NCI-H524 treated with DMSO at 0.1 percent for 48 hours (cell line): ENCODE measurements around the gene IGSF6.
"Not testable (repeated sequence)": the region's sequence is repeated elsewhere in the genome, so short reads cannot be mapped to it uniquely, and the experiment has no call there.

Experiments used
- DNase-seq: peaks from one replicate; lab custom pipeline; 2025; lab: John Stamatoyannopoulos, UW

IGSF6 gene

GRCh38 chr16:21653571-21653970 is 1.2 kb upstream of the IGSF6 start:
- DNase-seq = no peak

GRCh38 chr16:21651515-21651914 is 893 bp downstream of the IGSF6 start:
- no peak for DNase-seq

GRCh38 chr16:21650521-21650920 is 1.9 kb downstream of the IGSF6 start:
- no peak for DNase-seq

- DNase-seq = not testable (repeated sequence)
These were observed 2.5 kb downstream of the IGSF6 start for GRCh38 chr16:21649826-21650406.

GRCh38 chr16:21647562-21648164 is 4.7 kb downstream of the IGSF6 start:
- no peak for DNase-seq

- no peak for DNase-seq
These were observed 5.5 kb downstream of the IGSF6 start for GRCh38 chr16:21646721-21647561.

- no peak for DNase-seq
These were observed 6.3 kb downstream of the IGSF6 start for GRCh38 chr16:21646091-21646490.

- DNase-seq = no peak
These were observed 7.1 kb downstream of the IGSF6 start for GRCh38 chr16:21645261-21645721.

GRCh38 chr16:21644674-21645073 is 7.7 kb downstream of the IGSF6 start:
- DNase-seq = no peak

GRCh38 chr16:21643785-21644184 is 8.6 kb downstream of the IGSF6 start:
- no peak for DNase-seq

- no peak for DNase-seq
These were observed 9.5 kb downstream of the IGSF6 start for GRCh38 chr16:21642861-21643260.

- DNase-seq = no peak
These were observed 10.5 kb downstream of the IGSF6 start for GRCh38 chr16:21641916-21642315.

- no peak for DNase-seq
These were observed 12.9 kb downstream of the IGSF6 start for GRCh38 chr16:21639493-21639892.

- no peak for DNase-seq
These were observed 13.8 kb downstream of the IGSF6 start for GRCh38 chr16:21638573-21638975.

GRCh38 chr16:21637032-21637968 is 15.1 kb downstream of the IGSF6 start:
- no peak for DNase-seq

- DNase-seq = not testable (repeated sequence)
These were observed 16.7 kb downstream of the IGSF6 start for GRCh38 chr16:21635694-21636093.

- no peak for DNase-seq
These were observed 18.2 kb downstream of the IGSF6 start for GRCh38 chr16:21634216-21634615.

- not testable (repeated sequence) for DNase-seq
These were observed 20.3 kb downstream of the IGSF6 start for GRCh38 chr16:21631951-21632575.

GRCh38 chr16:21631376-21631775 is 21.0 kb downstream of the IGSF6 start:
- DNase-seq = not testable (repeated sequence)

- not testable (repeated sequence) for DNase-seq
These were observed 21.5 kb downstream of the IGSF6 start for GRCh38 chr16:21630866-21631265.
